Iris pigment epithelial cell (primary cell): ENCODE results near the gene TPBGL.

Experiments used
- DNase-seq: peaks from one replicate; pipeline ENCODE4 v3.0.0-alpha.2; 2011; ENCODE audit warnings: low read depth

Gene TPBGL

GRCh38 chr11:75240311-75241035, at the start of gene TPBGL:
TSS of gene TPBGL (plus strand) at chr11:75240774. CDS start at chr11:75241050, 276 bp downstream.
- DNase-seq = peak; percentile 6

- DNase-seq = no peak
Measured at GRCh38 chr11:75191330-75191717, 49.2 kb upstream of the TPBGL start.

DNA sequence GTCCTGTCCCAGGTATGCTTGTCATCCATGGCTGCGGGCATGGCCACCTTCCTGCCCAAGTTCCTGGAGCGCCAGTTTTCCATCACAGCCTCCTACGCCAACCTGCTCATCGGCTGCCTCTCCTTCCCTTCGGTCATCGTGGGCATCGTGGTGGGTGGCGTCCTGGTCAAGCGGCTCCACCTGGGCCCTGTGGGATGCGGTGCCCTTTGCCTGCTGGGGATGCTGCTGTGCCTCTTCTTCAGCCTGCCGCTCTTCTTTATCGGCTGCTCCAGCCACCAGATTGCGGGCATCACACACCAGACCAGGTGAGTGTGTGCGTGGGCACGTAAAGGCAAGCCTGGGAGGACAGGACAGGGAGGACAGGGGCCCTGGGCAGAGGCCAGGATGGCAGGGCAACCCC, 47.3 kb upstream of the TPBGL start:
- DNase-seq = no peak

- no peak for DNase-seq
Measured at GRCh38 chr11:75193711-75194110, 46.9 kb upstream of the TPBGL start.

- no peak for DNase-seq
Measured at GRCh38 chr11:75194147-75194546, 46.4 kb upstream of the TPBGL start.

DNA sequence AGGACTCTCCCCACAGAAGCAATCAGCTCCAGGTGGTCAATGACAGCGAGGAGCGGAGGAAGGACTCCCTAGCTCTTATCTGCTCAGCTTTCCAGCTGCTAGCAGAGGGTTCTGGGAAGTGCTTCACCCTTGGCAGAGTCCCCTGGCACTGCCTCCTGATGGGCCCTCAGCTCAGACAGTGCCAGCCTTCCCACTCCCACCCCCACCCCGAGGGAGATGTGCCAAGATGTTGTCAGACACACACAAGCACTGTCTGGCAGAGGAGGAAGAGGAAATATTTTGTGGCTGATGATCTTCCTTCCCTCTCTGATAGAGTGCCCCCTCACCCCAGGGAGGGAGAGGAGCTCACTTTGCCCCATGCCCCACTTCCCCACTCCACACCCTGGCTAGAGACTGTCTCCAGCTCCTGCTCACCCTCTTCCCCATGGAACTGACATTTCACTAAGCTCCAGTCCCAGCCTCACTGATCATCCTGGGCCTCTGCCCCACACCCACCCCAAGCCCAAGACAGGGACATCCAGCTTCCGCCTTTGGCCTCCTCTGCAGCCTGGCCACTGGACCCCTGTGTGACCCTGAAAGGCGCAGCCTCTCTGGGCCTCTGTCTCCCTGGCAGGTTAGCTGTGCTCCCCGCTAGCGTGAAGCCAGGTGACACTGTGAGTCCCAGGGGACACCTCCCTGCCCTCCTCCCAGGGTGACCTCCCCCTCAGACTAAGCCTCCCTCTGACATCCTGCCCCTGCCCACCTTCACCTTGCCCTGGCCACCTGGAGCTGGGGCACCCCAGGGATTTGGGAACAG, 45.2 kb upstream of the TPBGL start:
- no peak for DNase-seq

- no peak for DNase-seq
Measured at GRCh38 chr11:75196426-75196825, 44.1 kb upstream of the TPBGL start.

GRCh38 chr11:75197512-75198277, 42.9 kb upstream of the TPBGL start:
- DNase-seq = no peak

- no peak for DNase-seq
Measured at GRCh38 chr11:75198278-75198973, 42.1 kb upstream of the TPBGL start.

- no peak for DNase-seq
Measured at GRCh38 chr11:75199412-75199955, 41.1 kb upstream of the TPBGL start.

- no peak for DNase-seq
Measured at GRCh38 chr11:75200051-75200450, 40.5 kb upstream of the TPBGL start.

DNA sequence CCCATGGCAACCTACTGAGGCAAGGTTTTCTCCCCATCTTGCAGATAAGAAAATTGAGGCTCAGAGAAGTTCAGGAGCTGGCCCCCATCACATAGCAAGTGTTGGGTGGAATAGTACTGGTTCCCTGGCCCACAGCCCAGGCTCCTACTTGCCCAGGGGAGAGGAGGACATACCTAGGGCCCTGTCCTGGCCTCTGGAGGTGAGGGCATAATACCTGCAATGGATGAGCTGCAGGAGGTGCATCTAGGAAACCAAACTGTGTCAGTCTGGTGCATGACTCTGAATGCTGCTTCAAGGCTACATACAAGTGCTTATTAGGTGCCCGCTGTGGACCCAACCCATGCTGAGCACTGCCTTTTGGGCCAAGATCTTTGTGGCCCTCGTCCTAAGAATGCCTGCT, 40.0 kb upstream of the TPBGL start:
- DNase-seq = no peak

DNA sequence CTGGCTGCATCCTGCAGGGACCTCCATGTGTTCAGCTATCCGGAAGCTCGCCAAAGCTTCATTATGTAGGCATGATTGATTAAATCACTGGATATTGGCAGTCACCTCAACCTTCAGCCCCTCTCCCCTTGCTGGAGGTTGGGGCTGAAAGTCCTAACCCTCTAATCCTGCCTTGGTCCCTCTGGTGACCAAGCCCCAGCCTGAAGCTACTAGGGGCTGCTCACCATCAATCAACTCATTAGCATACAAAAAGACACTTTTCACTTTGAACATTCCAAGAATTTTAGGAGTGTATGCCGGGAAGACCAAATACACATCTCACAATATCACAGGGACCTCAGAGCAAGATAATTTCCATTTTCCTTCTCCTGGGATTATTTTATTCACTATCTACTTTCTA, 38.8 kb upstream of the TPBGL start:
- DNase-seq = no peak

- no peak for DNase-seq
Measured at GRCh38 chr11:75202195-75202594, 38.4 kb upstream of the TPBGL start.

- DNase-seq = no peak
Measured at GRCh38 chr11:75203138-75203537, 37.4 kb upstream of the TPBGL start.

GRCh38 chr11:75203641-75204011, 36.9 kb upstream of the TPBGL start:
- no peak for DNase-seq

DNA sequence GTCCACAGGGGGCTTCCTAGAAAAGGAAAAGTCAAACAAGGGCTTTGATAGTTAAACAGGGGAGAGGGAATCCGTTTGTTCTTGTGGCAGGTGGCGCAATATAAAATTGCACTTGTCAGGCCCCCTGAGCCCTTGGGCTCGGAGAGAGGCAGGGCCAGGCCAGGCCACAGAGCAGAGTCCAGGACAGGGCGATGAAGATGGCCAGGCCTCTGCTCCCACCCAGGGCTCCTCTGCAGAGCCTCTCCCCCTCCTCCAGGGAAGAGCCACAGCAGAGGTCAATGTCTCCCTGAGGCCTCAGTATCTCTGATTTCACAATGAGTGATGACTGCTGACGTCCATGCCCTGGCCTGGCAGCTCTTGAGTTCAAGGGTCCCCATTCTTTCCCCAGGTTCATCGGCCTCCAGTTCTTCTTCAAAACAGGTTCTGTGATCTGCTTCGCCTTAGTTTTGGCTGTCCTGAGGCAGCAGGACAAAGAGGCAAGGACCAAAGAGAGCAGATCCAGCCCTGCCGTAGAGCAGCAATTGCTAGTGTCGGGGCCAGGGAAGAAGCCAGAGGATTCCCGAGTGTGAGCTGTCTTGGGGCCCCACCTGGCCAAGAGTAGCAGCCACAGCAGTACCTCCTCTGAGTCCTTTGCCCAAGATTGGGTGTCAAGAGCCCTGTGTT, 36.4 kb upstream of the TPBGL start:
- DNase-seq = no peak

DNA sequence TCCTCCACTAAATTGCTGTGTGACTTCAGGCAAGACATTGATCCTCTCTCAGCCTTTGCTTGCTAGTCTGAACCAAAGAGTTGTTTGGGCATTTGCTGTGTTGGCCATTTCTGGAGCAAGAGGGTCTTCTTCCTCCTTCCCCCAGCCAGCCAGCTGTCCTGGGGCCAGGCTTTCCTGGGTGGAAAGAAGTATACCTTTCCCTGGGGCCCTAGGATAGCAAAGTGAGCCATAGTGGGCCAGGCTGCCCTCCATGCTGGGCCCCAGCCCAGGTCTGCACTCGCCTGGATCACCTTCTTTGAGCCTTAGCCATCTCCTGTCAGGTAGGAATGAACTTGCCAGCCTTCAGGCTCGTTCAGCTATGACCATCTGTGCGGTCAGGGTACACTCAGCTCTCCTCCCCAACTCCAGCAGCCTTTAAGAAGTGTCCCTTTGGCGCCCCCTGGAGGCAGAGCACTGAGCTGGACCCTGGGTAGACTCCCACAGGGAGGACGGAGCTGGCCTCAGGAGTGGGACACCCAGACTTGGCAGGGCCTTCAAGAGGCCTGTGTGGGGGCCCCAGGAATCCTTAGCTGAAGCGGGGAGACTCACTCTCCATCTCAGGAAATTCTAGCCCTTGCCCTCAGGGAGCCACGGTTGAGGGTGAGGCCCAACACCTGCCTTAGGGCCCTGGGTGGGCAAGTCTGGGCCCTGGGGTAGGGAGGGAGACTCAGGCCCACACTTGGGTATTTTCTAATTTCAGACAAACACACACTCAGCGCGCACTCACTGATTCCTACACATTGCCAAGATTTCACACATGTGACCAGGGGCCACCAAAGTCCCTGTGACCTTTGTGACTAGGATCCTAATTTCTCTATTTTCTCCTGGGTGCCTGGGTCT, 35.6 kb upstream of the TPBGL start:
- DNase-seq = peak; percentile 79

- no peak for DNase-seq
Measured at GRCh38 chr11:75205564-75206020, 35.0 kb upstream of the TPBGL start.

- no peak for DNase-seq
Measured at GRCh38 chr11:75208446-75208845, 32.1 kb upstream of the TPBGL start.
